ENCODE measurements around the gene ZDHHC1. TPM values are rescaled to one million over a fixed set of nuclear protein-coding genes. Genes with fewer than 3 reads are reported as not detected.

Gene ZDHHC1
- total RNA-seq, 1 donor from 2014 or later: 18.9 TPM

GRCh38 chr16:67438824-67439393 is 22.6 kb upstream of the ZDHHC1 start:
- H3K4me3 ChIP-seq: no peak overlapping the region
- no peak for ATAC-seq
- H3K36me3 ChIP-seq: peaks cover 76% of the 10 kb centered on the region
- intact Hi-C loops (cut with DNase I): no loop called here
- DNase-seq: no peak
- H3K9me3 ChIP-seq: no peaks in the 10 kb centered on the region
- H3K27me3 ChIP-seq (ENCODE audit: low read depth): no peaks in the 10 kb centered on the region
- H3K4me1 ChIP-seq: peaks cover 27% of the 10 kb centered on the region
- TF ChIP-seq CTCF (IDR thresholded peaks at IDR 0.05): no peak
- no peak overlapping the region for H3K27ac ChIP-seq

DNA sequence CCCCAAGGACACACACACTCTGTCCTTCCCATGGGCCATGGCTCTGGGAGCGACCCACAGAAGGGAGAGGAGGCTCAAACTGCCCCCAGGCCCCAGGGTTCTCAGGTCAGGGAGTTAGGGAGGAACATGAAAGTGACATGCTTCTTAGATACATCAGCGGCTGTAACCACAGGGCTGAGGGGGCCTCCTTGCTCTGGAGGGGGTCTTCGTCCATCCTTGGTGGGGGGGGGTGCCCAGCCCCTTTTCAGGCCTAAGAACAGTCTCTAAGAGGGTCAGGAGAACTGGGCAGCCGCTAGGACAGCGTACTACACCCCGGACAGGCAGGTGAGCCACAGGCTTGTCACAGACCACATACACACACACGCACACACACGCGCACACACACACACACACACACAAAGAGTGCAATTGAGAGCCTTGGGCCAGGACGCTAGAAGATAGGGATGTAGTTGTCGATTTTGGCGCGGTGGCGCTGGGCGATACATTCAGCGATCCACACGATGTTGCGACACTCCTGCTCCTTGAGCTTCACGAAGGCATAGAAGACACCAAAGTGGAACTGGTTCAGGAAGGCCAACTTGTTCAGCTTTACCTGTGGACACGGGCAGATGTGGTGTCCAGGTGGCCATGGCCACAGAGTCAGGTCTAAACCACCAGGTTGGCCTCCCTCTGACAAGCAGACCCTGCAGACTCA is 22.0 kb upstream of the ZDHHC1 start:
- peaks cover 69% of the 10 kb centered on the region for H3K36me3 ChIP-seq
- DNase-seq (no peak), ATAC-seq (no peak)
- H3K27me3 ChIP-seq (ENCODE audit: low read depth): no peaks in the 10 kb centered on the region
- peaks cover 20% of the 10 kb centered on the region for H3K4me1 ChIP-seq
- no peaks in the 10 kb centered on the region for H3K9me3 ChIP-seq
- intact Hi-C loops (cut with DNase I): no loop called here
- TF ChIP-seq CTCF (IDR thresholded peaks at IDR 0.05): no peak
- H3K27ac ChIP-seq: no peak overlapping the region
- H3K4me3 ChIP-seq: no peak overlapping the region

- DNase-seq (no peak), ATAC-seq (no peak)
- no peak for TF ChIP-seq CTCF (IDR thresholded peaks at IDR 0.05)
- intact Hi-C loops (cut with DNase I): no loop called here
- no peaks in the 10 kb centered on the region for H3K27me3 ChIP-seq (ENCODE audit: low read depth)
- H3K36me3 ChIP-seq: peaks cover 62% of the 10 kb centered on the region
- H3K9me3 ChIP-seq: no peaks in the 10 kb centered on the region
- no peak overlapping the region for H3K27ac ChIP-seq
- H3K4me3 ChIP-seq: no peak overlapping the region
- H3K4me1 ChIP-seq: peaks cover 13% of the 10 kb centered on the region
Observed at GRCh38 chr16:67437513-67437912, 21.2 kb upstream of the ZDHHC1 start.

GRCh38 chr16:67436640-67437193 is 20.4 kb upstream of the ZDHHC1 start:
- TF ChIP-seq CTCF (IDR thresholded peaks at IDR 0.05): no peak
- DNase-seq (no peak), ATAC-seq (no peak)
- Histone ChIP-seq H3K27me3 (ENCODE audit: low read depth) (no peaks in the 10 kb centered on the region), H3K4me3 (no peak overlapping the region), H3K9me3 (no peaks in the 10 kb centered on the region), H3K4me1 (peaks cover 13% of the 10 kb centered on the region), H3K27ac (no peak overlapping the region), H3K36me3 (peaks cover 54% of the 10 kb centered on the region)
- intact Hi-C loops (cut with DNase I): no loop called here

DNA sequence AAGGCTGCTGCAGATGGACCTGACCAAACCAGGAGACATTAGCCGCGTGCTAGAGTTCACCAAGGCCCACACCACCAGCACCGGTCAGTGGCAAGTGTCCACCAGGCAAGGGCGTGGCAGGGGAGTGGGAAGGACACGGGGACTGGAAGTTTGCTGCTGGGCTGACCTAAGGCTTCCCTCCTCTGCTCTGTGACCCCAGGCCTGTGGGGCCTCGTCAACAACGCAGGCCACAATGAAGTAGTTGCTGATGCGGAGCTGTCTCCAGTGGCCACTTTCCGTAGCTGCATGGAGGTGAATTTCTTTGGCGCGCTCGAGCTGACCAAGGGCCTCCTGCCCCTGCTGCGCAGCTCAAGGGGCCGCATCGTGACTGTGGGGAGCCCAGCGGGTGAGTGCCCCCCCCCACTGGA is 19.5 kb upstream of the ZDHHC1 start:
- ATAC-seq (no peak), DNase-seq (no peak)
- no peak for TF ChIP-seq CTCF (IDR thresholded peaks at IDR 0.05)
- intact Hi-C loops (cut with DNase I): no loop called here
- Histone ChIP-seq H3K27me3 (ENCODE audit: low read depth) (peaks cover under 1% of the 10 kb centered on the region), H3K4me3 (no peak overlapping the region), H3K36me3 (peaks cover 45% of the 10 kb centered on the region), H3K27ac (no peak overlapping the region), H3K4me1 (peaks cover 12% of the 10 kb centered on the region), H3K9me3 (no peaks in the 10 kb centered on the region)
